Activated CD4-positive, alpha-beta T cell treated with anti-CD3 and anti-CD28 coated beads for 48 hours (primary cell): Measurements from ENCODE around the gene AADACL4.
"Not testable (repeated sequence)": the region's sequence is repeated elsewhere in the genome, so short reads cannot be mapped to it uniquely, and the experiment has no call there.

Source experiments
- DNase-seq: peaks from one replicate; pipeline ENCODE4 v3.0.0-alpha.2; 2020

Gene AADACL4

GRCh38 chr1:12661606-12662219 is 17.8 kb downstream of the AADACL4 start:
- no peak for DNase-seq

- DNase-seq = no peak
Observed at GRCh38 chr1:12662556-12662955, 18.7 kb downstream of the AADACL4 start.

- DNase-seq = no peak
Observed at GRCh38 chr1:12665511-12665910, 21.6 kb downstream of the AADACL4 start.

- no peak for DNase-seq
Observed at GRCh38 chr1:12666141-12666735, 22.4 kb downstream of the AADACL4 start.

DNA sequence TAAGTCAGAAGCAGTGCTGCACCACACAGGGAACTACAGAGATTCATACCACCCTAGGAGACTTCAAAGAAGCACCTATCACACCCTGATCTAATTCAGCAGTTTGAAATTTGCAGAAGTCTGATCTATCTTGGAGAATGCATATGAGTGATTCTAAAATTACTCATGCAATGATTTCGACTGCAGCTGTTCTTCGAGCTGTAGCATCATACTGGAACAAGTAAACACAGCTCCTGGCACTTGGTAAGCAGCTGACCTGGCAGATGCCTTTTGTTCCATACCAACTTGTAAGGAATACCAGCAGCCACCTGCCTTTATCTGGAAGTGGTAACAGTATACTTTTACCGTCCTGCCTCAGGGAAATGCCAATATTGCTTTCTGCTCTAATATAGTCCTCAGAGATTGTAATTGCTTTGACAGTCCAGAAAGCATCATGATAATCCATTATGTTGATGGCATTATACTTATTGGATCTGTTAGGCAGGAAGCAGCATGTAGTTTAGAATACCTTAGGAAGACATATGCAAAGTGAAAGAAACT is 25.7 kb downstream of the AADACL4 start:
- no peak for DNase-seq

GRCh38 chr1:12674358-12674757 is 30.5 kb downstream of the AADACL4 start:
- no peak for DNase-seq

DNA sequence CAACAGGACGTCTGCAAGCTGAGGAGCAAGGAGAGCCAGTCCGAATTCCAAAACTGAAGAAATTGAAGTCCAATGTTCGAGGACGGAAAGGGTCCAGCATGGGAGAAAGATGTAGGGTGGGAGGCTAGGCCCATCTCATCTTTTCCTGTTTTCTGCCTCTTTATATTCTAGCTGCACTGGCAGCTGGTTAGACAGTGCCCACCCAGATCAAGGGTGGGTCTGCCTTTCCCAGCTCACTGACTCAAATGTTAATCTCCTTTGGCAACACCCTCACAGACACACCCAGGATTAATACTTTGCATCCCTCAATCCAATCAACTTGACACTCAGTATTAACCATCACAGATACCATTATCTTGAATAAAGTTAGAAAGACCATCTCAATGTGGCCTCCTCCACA is 32.2 kb downstream of the AADACL4 start:
- not testable (repeated sequence) for DNase-seq

GRCh38 chr1:12677565-12677964 is 33.7 kb downstream of the AADACL4 start:
- DNase-seq = no peak

DNA sequence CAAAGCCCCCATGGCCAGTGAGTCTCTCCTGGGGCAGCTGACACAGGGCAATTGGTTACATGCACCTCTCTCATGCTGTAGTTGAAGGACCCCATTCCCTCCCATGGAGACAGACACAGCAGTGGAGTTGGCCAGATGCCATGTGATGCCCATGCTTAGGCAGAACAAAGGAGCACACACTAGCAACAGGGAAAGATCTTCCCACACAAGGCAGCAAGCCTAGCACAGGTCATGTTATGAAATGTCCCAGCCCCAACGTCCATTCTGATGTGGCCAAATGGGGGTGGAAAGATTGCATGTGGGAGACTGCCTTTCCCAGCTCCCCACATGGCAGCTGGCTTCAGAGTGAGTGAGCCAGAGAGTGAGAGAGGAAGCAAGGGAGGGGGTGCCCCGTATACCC is 34.5 kb downstream of the AADACL4 start:
- DNase-seq = no peak

GRCh38 chr1:12678820-12679219 is 34.9 kb downstream of the AADACL4 start:
- DNase-seq = no peak

DNA sequence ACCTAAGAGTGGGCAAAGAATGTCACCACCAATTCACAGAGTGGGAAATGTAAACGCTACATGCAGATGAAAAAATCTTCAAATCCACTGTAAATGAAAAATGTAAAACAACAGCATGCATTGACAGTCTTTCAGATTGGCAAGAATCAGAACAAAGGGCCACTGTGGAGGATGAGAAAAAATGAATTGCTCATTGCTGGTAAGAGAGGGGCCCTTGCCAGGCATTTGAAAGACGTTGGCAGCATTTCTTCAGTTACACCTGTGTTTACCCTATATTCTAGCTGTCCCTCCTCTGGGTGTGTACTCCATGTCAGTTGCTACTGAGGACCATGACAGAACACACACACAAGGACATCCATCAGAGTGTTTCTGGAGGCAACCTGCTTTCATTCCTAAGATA is 46.3 kb downstream of the AADACL4 start:
- DNase-seq = no peak

DNA sequence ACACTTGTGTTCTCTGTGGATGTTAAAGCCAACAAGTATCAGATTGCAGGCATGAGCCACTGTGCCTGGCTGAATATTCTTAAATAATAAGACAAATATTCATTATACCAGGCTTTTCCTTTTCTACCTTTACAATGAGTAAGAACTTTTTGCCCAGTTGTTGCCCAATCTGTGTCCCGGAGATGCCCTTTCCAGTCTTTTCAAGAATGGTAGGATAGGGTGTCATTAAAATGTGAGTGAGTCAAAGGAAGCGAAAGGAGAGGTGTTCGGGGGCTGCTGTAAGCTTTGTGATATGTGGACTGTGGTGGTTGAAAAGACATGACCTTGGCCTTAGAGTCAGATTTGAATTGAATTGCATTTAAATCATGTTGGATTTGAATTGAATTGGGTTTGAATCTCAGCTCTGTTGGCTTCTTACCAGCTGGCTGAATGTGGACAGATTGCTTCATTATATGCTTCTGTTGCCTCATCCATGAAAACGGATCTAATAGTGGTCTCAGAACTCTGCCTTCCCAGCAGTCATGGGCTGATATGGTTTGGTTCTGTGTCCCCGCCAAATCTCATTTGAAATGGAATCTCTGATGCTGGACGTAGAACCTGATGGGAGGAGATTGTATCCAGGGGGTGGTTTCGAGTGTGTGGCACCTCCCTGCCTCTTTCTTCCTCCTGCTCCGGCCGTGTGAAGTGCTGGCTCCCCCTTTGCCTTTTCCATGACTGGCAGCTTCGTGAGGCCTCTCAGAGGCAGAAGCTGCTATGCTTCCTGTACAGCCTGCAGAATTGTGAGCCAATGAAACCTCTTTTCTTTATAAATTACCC is 49.3 kb downstream of the AADACL4 start:
- no peak for DNase-seq

DNA sequence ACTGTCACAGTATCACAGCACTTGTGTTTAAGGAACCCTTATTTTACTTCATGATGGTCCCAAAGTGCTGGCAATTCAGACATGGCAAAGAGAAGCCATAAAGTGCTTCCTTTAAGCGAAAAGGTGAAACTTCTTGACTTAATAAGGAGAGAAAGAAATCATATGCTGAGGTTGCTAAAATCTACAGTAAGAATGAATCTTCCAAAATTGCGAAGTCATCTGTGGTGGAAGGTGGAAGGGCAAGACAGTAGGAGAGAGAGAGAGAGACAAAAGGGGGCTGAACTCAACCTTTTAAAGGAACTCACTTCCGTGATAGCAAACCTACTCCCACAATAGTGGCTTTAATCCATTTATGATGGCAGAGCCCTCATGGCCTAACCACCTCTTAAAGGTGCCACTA is 52.8 kb downstream of the AADACL4 start:
- DNase-seq = no peak

GRCh38 chr1:12697397-12697796 is 53.5 kb downstream of the AADACL4 start:
- no peak for DNase-seq

- DNase-seq = no peak
Observed at GRCh38 chr1:12703821-12704451, 60.1 kb downstream of the AADACL4 start.

- DNase-seq = no peak
Observed at GRCh38 chr1:12706061-12706460, 62.2 kb downstream of the AADACL4 start.

- DNase-seq = no peak
Observed at GRCh38 chr1:12708396-12709090, 64.7 kb downstream of the AADACL4 start.

DNA sequence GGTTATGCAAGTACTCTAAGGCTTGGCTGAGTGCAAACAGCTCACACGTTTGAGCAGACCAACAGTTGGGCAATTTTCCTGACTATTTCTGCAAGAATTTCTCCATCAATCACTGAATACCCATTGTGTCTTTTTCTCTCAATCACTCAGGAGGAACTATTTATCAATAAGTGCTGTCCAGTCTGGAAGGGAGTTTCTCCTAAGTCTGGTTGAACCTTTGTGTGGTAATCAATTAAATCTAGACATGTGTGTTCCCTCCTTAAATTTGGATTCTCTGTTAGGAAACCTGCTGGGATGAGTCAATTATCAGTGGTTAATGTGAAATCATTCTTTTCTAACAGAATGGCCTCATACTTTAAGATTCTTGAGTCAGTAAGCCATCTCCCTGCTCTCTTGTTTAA is 65.2 kb downstream of the AADACL4 start:
- no peak for DNase-seq

DNA sequence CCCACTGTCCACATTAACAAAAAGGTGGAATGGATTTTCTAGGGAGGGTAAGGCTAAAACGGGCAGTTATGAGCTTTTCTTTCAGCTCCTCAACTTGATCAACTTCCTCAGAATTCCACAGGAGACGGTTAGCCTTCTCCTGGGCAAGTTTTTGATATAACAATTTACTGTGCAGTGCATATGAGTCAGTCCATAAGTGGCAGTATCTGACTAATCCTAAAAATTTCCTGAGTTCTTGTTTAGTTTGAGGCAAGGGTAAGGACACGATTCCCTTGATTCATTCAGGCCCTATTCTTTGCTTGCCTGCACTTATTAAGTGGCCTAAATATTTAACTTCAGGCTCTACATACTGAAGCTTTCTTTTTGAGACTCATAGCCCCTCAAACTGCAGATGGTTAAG is 65.8 kb downstream of the AADACL4 start:
- no peak for DNase-seq

GRCh38 chr1:12711536-12711935 is 67.7 kb downstream of the AADACL4 start:
- no peak for DNase-seq

DNA sequence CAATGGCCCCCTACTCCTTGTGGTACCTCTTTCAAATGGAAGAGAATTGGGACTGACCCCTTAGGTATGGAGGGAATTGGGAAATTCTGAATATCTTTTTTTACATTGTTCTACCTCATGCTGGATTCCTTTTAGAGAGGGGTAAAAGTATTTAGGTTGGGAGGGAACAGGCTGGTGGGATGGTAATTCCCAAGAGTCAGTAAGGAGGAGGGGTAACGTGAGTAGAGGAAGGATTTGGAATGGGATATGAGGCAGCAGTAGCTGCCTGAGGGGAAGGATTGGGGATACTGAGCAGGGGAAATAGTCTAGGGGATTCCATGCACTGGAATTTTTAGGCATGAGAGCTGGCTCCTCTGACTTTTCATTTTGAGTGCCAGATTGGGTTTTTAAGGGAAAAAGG is 68.2 kb downstream of the AADACL4 start:
- no peak for DNase-seq

- DNase-seq = no peak
Observed at GRCh38 chr1:12712929-12713328, 69.0 kb downstream of the AADACL4 start.

DNA sequence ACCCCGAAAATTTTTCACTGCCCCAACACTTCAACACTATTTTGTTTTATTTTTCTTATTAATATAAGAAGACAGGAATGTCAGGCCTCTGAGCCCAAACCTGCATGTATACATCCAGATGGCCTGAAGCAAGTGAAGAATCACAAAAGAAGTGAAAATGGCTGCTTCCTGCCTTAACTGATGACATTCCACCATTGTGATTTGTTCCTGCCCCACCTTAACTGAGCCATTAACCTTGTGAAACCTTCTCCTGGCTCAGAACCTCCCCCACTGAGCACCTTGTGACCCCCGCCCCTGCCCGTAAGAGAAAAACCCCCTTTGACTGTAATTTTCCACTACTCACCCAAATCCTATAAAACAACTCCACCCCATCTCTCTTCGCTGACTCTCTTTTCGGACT is 69.8 kb downstream of the AADACL4 start:
- DNase-seq = not testable (repeated sequence)
